DMS53 (cell line): ENCODE data around the gene TREM1.

ENCODE experiments used
- DNase-seq: peaks from one replicate; lab custom pipeline; 2025; lab: John Stamatoyannopoulos, UW

The TREM1 gene

GRCh38 chr6:41286544-41287346, at the start of gene TREM1:
TREM1 (minus strand) TSS chr6:41286682; CDS start chr6:41286655, 27 bp downstream.
- DNase-seq = peak; percentile 79

- peak; percentile 13 for DNase-seq
Measured at GRCh38 chr6:41335943-41336342, 49.5 kb upstream of the TREM1 start.

- no peak for DNase-seq
Measured at GRCh38 chr6:41335296-41335695, 48.8 kb upstream of the TREM1 start, which contains the start of gene NCR2. NCR2 (plus strand) TSS chr6:41335608; CDS start chr6:41335877, 269 bp downstream.

- DNase-seq = peak; percentile 14
Measured at GRCh38 chr6:41334482-41335040, 48.1 kb upstream of the TREM1 start.

GRCh38 chr6:41332842-41333736, 46.6 kb upstream of the TREM1 start:
- DNase-seq = no peak

GRCh38 chr6:41332241-41332640, 45.8 kb upstream of the TREM1 start:
- DNase-seq = no peak

- no peak for DNase-seq
Measured at GRCh38 chr6:41331401-41332150, 45.1 kb upstream of the TREM1 start.

GRCh38 chr6:41327177-41327576, 40.7 kb upstream of the TREM1 start:
- DNase-seq = no peak

- DNase-seq = no peak
Measured at GRCh38 chr6:41326092-41326491, 39.6 kb upstream of the TREM1 start.

- DNase-seq = no peak
Measured at GRCh38 chr6:41325446-41326066, 39.1 kb upstream of the TREM1 start.

GRCh38 chr6:41321183-41321582, 34.7 kb upstream of the TREM1 start:
- peak; percentile 39 for DNase-seq

GRCh38 chr6:41318654-41319565, 32.4 kb upstream of the TREM1 start:
- peak; percentile 99 for DNase-seq

GRCh38 chr6:41318261-41318653, 31.8 kb upstream of the TREM1 start:
- peak; percentile 90 for DNase-seq

GRCh38 chr6:41315943-41316620, 29.6 kb upstream of the TREM1 start:
- no peak for DNase-seq

- no peak for DNase-seq
Measured at GRCh38 chr6:41315203-41315602, 28.7 kb upstream of the TREM1 start.

- peak; percentile 90 for DNase-seq
Measured at GRCh38 chr6:41306187-41306854, 19.8 kb upstream of the TREM1 start.

- DNase-seq = no peak
Measured at GRCh38 chr6:41302638-41303037, 16.2 kb upstream of the TREM1 start.

- no peak for DNase-seq
Measured at GRCh38 chr6:41298785-41299502, 12.5 kb upstream of the TREM1 start.
